GM12864 (cell line): Measurements from ENCODE around the gene HOXD8.

Source experiments
- DNase-seq: peaks from one replicate; pipeline ENCODE4 v3.0.0-alpha.2; 2011; ENCODE audit warnings: low read depth
- H3K4me3 ChIP-seq: 2 replicates; pipeline ENCODE4 v1.5.1; 2011; ENCODE audit warnings: mild to moderate bottlenecking, low read depth, low read length, control low read depth
- CTCF ChIP-seq: IDR thresholded peaks from 2 replicates; pipeline ENCODE4 v1.5.1; 2011; ENCODE audit warnings: low read depth, mild to moderate bottlenecking, moderate library complexity, low read length, control low read depth, inconsistent platforms; ENCODE audit errors: missing control alignments

HOXD8 gene

DNA sequence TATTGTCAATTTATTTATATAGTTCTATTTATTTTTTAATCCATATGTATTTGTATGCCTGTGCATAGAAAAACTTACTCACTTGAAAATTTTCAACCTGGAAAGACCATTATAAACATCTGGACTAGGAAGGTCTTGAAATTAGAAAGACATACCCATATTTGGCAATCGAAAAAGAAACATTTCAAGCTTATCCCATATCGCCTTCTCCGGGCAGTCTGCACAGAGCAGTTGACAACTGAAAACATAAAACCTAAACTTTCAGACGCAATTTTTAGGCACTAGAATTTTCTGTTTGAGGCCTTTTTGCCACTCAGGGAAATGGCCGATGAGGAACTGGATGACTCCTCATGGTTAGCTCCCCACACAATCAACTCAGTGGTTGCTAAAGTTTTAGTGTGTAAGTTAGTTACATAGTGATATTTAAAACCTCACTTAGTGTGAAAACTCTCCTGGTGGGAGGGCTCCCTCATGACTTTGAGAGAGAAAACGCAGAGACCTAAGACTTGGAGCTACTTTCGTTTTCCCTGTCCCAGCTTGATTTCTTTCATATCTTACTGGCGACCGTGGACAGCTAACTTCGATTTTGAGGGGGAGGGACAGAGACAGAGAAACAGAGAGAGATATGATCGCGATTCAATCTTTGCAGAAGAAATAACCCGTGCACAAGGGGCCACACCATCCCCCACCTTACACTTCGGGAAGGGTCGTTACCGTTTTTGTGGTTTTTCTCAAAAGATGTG, 33.1 kb upstream of the HOXD8 start:
- no peak for TF ChIP-seq CTCF
- H3K4me3 ChIP-seq: no peak overlapping the region; the same call in 1 of the 2 replicates
- no peak for DNase-seq

- TF ChIP-seq CTCF: peak; percentile 95
- no peak for DNase-seq
- peak overlapping the region; percentile 51 for H3K4me3 ChIP-seq
These were observed 32.3 kb upstream of the HOXD8 start for GRCh38 chr2:176096986-176097819.

- no peak for DNase-seq
- TF ChIP-seq CTCF: no peak
- H3K4me3 ChIP-seq: no peak overlapping the region
These were observed 31.6 kb upstream of the HOXD8 start for GRCh38 chr2:176097820-176098365.

GRCh38 chr2:176098366-176099158, 30.9 kb upstream of the HOXD8 start:
- DNase-seq: no peak
- no peak for TF ChIP-seq CTCF
- H3K4me3 ChIP-seq: no peak overlapping the region

DNA sequence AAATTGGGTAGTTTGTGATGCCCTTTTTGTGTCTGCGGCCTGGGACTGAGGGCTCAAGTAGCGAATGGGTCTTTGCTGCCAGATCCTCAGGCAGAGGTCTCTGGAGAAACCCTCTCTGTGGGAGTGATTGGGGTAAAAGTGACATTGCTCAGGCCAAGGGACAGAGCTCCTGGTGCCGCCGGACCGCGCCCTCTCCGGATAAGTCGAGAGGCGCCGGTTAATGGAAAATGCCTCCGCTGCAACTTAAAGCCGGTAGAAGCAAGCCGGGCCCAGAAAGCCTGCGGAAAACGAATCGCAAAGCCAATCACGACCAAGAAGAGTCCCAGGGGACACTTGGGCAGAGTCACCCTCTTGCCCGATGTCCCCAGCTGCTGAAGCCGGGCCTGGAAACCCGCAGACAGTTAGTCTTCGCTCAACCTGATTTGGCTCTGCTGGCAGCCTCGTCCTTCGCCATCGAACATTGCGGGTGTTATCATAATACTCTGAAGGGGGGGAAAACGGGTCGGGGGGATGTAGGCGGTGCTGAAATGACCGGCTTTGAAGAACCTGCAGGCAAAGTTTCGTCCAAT, 30.3 kb upstream of the HOXD8 start:
- H3K4me3 ChIP-seq: no peak overlapping the region
- TF ChIP-seq CTCF: no peak
- DNase-seq: no peak
